ENCODE data around the gene CSGALNACT2.

- TF ChIP-seq CTCF (IDR thresholded peaks at IDR 0.05): no peak
- TF ChIP-seq POLR2A (IDR thresholded peaks at IDR 0.05): no peak
These were observed 60.4 kb downstream of the CSGALNACT2 start for GRCh38 chr10:43198682-43199005.
